WTC11 (cell line): ENCODE data around the gene KHDRBS1. TPM values are rescaled to one million over a fixed set of nuclear protein-coding genes. Genes with fewer than 3 reads are reported as not detected.
"Not testable (repeated sequence)": the region's sequence is repeated elsewhere in the genome, so short reads cannot be mapped to it uniquely, and the experiment has no call there.

Source experiments
- ATAC-seq: fragments of 200-7000 bp; cut with Tn5 transposase; 2 replicates; pipeline ENCODE4 v1.10.0; 2021; ENCODE audit warnings: mild to moderate bottlenecking, moderate library complexity
- CTCF ChIA-PET: fragments of 300-600 bp; sonication (Branson Sonifier 250); formaldehyde crosslinking; loops from one replicate; lab custom pipeline; 2021; ENCODE audit warnings: antibody characterized with exemption; lab: Charles Lee
- POLR2A ChIA-PET: fragments of 350-600 bp; sonication (Branson Sonifier 250); formaldehyde crosslinking; loops from one replicate; lab custom pipeline; 2021; ENCODE audit warnings: antibody characterized with exemption; lab: Charles Lee
- DNase-seq: peaks from one replicate; pipeline ENCODE4 v3.0.0; 2021; ENCODE audit warnings: low spot score
- H3K27ac Mint-ChIP-seq: 2 replicates; pipeline ENCODE4 v1.8.0; 2021; ENCODE audit warnings: mixed read lengths
- H3K27me3 Mint-ChIP-seq: 2 replicates; pipeline ENCODE4 v1.8.0; 2021; ENCODE audit warnings: low read depth, mild to moderate bottlenecking, moderate library complexity, mixed read lengths
- H3K36me3 Mint-ChIP-seq: 2 replicates; pipeline ENCODE4 v1.8.0; 2021; ENCODE audit warnings: mixed read lengths
- H3K4me1 Mint-ChIP-seq: 2 replicates; pipeline ENCODE4 v1.8.0; 2022; ENCODE audit warnings: mixed read lengths
- H3K4me3 Mint-ChIP-seq: 2 replicates; pipeline ENCODE4 v1.8.0; 2021; ENCODE audit warnings: mild to moderate bottlenecking, moderate library complexity, mixed read lengths
- H3K9me3 Mint-ChIP-seq: 2 replicates; pipeline ENCODE4 v1.8.0; 2021; ENCODE audit warnings: mixed read lengths
- ATF1 ChIP-seq: sonication (generic); formaldehyde crosslinking; IDR thresholded peaks from 2 replicates; pipeline ENCODE4 v1.8.1; 2023; ENCODE audit warnings: mild to moderate bottlenecking, moderate library complexity, missing genetic modification reagents
- ATF3 ChIP-seq: sonication (generic); formaldehyde crosslinking; conservative IDR thresholded peaks from 2 replicates; pipeline ENCODE4 v1.8.1; 2022; ENCODE audit warnings: mild to moderate bottlenecking, missing genetic modification reagents
- IRF1 ChIP-seq: sonication (generic); formaldehyde crosslinking; IDR thresholded peaks from 2 replicates; pipeline ENCODE4 v1.8.0; 2023; ENCODE audit warnings: missing genetic modification reagents
- MAX ChIP-seq: sonication (generic); formaldehyde crosslinking; IDR thresholded peaks from 2 replicates; pipeline ENCODE4 v1.8.0; 2022; ENCODE audit warnings: mild to moderate bottlenecking, missing genetic modification reagents
- OVOL2 ChIP-seq: fragments of 250-450 bp; sonication (Bioruptor Pico); IDR thresholded peaks from 2 replicates; pipeline ENCODE4 v1.9.0; 2021; ENCODE audit warnings: mild to moderate bottlenecking, borderline replicate concordance
- PRDM15 ChIP-seq: sonication (generic); formaldehyde crosslinking; IDR thresholded peaks from 2 replicates; pipeline ENCODE4 v1.8.0; 2022; ENCODE audit warnings: missing genetic modification reagents
- TP53 ChIP-seq: sonication (generic); formaldehyde crosslinking; IDR thresholded peaks from 2 replicates; pipeline ENCODE4 v1.8.1; 2023; ENCODE audit warnings: mild to moderate bottlenecking, missing genetic modification reagents
- ZNF396 ChIP-seq: fragments of 250-450 bp; sonication (Bioruptor Pico); IDR thresholded peaks from 2 replicates; pipeline ENCODE4 v1.8.0; 2021; ENCODE audit warnings: mild to moderate bottlenecking, moderate library complexity, borderline replicate concordance
- total RNA-seq: library from RNA; stranded (reverse); gene quantifications from 3 replicates; pipeline ENCODE4 v1.2.3, GENCODE V29; 2021
- TF ChIP-seq, protein P1 (sequence below): sonication (generic); formaldehyde crosslinking; IDR thresholded peaks from 2 replicates; pipeline ENCODE4 v1.8.1; 2023; ENCODE audit warnings: mild to moderate bottlenecking, missing genetic modification reagents
- TF ChIP-seq, protein P2 (sequence below): fragments of 250-450 bp; sonication (Bioruptor Pico); IDR thresholded peaks from 2 replicates; pipeline ENCODE4 v1.9.0; 2021; ENCODE audit warnings: mild to moderate bottlenecking
- TF ChIP-seq, protein P3 (sequence below): fragments of 200-600 bp; IDR thresholded peaks from 2 replicates; pipeline ENCODE4 v1.8.0; 2022; ENCODE audit warnings: antibody characterized with exemption
- TF ChIP-seq, protein P4 (sequence below): fragments of 250-450 bp; sonication (Bioruptor Pico); IDR thresholded peaks from 2 replicates; pipeline ENCODE4 v2.1.2; 2022; ENCODE audit warnings: mild to moderate bottlenecking, moderate library complexity

KHDRBS1 gene
- total RNA-seq, 1 experiment from 2014 or later: 264 TPM

GRCh38 chr1:32082022-32082421 is 68.4 kb downstream of the KHDRBS1 start (continued):
- TF ChIP-seq, protein P1, sequence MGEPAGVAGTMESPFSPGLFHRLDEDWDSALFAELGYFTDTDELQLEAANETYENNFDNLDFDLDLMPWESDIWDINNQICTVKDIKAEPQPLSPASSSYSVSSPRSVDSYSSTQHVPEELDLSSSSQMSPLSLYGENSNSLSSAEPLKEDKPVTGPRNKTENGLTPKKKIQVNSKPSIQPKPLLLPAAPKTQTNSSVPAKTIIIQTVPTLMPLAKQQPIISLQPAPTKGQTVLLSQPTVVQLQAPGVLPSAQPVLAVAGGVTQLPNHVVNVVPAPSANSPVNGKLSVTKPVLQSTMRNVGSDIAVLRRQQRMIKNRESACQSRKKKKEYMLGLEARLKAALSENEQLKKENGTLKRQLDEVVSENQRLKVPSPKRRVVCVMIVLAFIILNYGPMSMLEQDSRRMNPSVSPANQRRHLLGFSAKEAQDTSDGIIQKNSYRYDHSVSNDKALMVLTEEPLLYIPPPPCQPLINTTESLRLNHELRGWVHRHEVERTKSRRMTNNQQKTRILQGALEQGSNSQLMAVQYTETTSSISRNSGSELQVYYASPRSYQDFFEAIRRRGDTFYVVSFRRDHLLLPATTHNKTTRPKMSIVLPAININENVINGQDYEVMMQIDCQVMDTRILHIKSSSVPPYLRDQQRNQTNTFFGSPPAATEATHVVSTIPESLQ: no peak
- TF ChIP-seq ATF1 (CRISPR knock-in tag) (no peak), MAX (no peak), IRF1 (CRISPR knock-in tag) (no peak), TP53 (CRISPR knock-in tag) (no peak), ZNF396 (no peak)
- TF ChIP-seq, protein P2, sequence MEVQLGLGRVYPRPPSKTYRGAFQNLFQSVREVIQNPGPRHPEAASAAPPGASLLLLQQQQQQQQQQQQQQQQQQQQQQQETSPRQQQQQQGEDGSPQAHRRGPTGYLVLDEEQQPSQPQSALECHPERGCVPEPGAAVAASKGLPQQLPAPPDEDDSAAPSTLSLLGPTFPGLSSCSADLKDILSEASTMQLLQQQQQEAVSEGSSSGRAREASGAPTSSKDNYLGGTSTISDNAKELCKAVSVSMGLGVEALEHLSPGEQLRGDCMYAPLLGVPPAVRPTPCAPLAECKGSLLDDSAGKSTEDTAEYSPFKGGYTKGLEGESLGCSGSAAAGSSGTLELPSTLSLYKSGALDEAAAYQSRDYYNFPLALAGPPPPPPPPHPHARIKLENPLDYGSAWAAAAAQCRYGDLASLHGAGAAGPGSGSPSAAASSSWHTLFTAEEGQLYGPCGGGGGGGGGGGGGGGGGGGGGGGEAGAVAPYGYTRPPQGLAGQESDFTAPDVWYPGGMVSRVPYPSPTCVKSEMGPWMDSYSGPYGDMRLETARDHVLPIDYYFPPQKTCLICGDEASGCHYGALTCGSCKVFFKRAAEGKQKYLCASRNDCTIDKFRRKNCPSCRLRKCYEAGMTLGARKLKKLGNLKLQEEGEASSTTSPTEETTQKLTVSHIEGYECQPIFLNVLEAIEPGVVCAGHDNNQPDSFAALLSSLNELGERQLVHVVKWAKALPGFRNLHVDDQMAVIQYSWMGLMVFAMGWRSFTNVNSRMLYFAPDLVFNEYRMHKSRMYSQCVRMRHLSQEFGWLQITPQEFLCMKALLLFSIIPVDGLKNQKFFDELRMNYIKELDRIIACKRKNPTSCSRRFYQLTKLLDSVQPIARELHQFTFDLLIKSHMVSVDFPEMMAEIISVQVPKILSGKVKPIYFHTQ (CRISPR knock-in tag): no peak

DNA sequence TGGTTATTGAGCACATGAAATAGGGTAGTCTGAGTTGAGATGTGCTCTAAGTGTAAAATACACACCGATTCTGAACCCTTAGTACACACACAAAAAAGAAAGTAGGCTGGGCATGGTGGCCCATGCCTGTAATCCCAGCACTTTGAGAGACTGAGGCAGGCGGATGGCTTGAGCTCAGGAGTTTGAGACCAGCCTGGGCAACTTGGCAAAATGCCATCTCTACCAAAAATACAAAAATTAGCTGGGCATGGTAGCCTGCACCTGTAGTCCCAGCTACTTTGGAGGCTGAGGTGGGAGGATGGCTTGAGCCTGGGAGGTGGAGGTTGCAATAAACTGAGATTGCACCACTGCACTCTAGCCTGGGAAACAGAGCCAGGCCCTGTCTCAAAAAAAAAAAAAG is 72.7 kb downstream of the KHDRBS1 start:
- H3K4me3 Mint-ChIP-seq, POLR2A ChIA-PET, ATAC-seq, H3K27ac Mint-ChIP-seq, H3K4me1 Mint-ChIP-seq, H3K27me3 Mint-ChIP-seq, DNase-seq, H3K9me3 Mint-ChIP-seq: not testable (repeated sequence)
- peaks cover 37% of the 10 kb centered on the region for H3K36me3 Mint-ChIP-seq
- CTCF ChIA-PET: interaction anchor here (1.8 kb wide), 1 partner anchor 13 kb away, joined by 5 read pairs; no protein-coding TSS in a partner anchor

GRCh38 chr1:32091176-32091575 is 77.5 kb downstream of the KHDRBS1 start:
- no peak for ATAC-seq
- Mint-ChIP-seq H3K27me3 (no peaks in the 10 kb centered on the region), H3K27ac (no peak overlapping the region), H3K4me3 (no peak overlapping the region), H3K9me3 (no peaks in the 10 kb centered on the region), H3K36me3 (peaks cover 43% of the 10 kb centered on the region), H3K4me1 (0 out of 2 replicates have a peak, but pooled peaks cover 5% of the 10 kb centered on the region)
- DNase-seq: no peak
- TF ChIP-seq, protein P3, sequence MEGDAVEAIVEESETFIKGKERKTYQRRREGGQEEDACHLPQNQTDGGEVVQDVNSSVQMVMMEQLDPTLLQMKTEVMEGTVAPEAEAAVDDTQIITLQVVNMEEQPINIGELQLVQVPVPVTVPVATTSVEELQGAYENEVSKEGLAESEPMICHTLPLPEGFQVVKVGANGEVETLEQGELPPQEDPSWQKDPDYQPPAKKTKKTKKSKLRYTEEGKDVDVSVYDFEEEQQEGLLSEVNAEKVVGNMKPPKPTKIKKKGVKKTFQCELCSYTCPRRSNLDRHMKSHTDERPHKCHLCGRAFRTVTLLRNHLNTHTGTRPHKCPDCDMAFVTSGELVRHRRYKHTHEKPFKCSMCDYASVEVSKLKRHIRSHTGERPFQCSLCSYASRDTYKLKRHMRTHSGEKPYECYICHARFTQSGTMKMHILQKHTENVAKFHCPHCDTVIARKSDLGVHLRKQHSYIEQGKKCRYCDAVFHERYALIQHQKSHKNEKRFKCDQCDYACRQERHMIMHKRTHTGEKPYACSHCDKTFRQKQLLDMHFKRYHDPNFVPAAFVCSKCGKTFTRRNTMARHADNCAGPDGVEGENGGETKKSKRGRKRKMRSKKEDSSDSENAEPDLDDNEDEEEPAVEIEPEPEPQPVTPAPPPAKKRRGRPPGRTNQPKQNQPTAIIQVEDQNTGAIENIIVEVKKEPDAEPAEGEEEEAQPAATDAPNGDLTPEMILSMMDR: no peak
- no peak for TF ChIP-seq OVOL2 (CRISPR knock-in tag)
- no peak for TF ChIP-seq PRDM15 (CRISPR knock-in tag)
- TF ChIP-seq, protein P4, sequence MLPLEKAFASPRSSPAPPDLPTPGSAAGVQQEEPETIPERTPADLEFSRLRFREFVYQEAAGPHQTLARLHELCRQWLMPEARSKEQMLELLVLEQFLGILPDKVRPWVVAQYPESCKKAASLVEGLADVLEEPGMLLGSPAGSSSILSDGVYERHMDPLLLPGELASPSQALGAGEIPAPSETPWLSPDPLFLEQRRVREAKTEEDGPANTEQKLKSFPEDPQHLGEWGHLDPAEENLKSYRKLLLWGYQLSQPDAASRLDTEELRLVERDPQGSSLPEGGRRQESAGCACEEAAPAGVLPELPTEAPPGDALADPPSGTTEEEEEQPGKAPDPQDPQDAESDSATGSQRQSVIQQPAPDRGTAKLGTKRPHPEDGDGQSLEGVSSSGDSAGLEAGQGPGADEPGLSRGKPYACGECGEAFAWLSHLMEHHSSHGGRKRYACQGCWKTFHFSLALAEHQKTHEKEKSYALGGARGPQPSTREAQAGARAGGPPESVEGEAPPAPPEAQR: no peak
- no peak for TF ChIP-seq ATF3
- CTCF ChIA-PET: interaction anchor here (1.3 to 2.1 kb wide), 3 partner anchors 8 to 18 kb away, joined by 6 to 7 read pairs (median 6); partner anchors contain the start of gene TMEM39B
- POLR2A ChIA-PET: interaction anchor here (0.5 kb wide), 1 partner anchor 570 kb away, joined by 3 read pairs; no protein-coding TSS in a partner anchor
